ENCODE data around the gene SIVA1.

The SIVA1 gene

GRCh38 chr14:104712881-104713734 lies 39.8 kb upstream of the SIVA1 start:
- Histone ChIP-seq H3K27me3 (ENCODE audit: control insufficient read depth in 1 of 2, insufficient read depth in 2 of 2, low read length in 2 of 2) (no peaks in the 10 kb centered on the region), H3K36me3 (ENCODE audit: insufficient read depth, low read length) (peaks cover 41% of the 10 kb centered on the region), H3K27ac (ENCODE audit: low read depth, low read length) (no peak overlapping the region), H3K4me1 (ENCODE audit: insufficient read depth, low read length) (peaks cover 8% of the 10 kb centered on the region), H3K9ac (ENCODE audit: low read length) (no peak overlapping the region), H3K4me3 (ENCODE audit: low read depth in 1 of 2, low read length in 2 of 2) (no peak overlapping the region), H3K9me3 (ENCODE audit: low read length) (no peaks in the 10 kb centered on the region)

- H3K36me3 ChIP-seq (ENCODE audit: insufficient read depth, low read length), result peaks cover 41% of the 10 kb centered on the region
These were observed 38.9 kb upstream of the SIVA1 start for GRCh38 chr14:104714066-104714465.

GRCh38 chr14:104714681-104715080 lies 38.3 kb upstream of the SIVA1 start:
- H3K36me3 ChIP-seq (ENCODE audit: insufficient read depth, low read length), result peaks cover 41% of the 10 kb centered on the region
- no peaks in the 10 kb centered on the region for H3K9me3 ChIP-seq (ENCODE audit: low read length)
- no peaks in the 10 kb centered on the region for H3K27me3 ChIP-seq (ENCODE audit: control insufficient read depth in 1 of 2, insufficient read depth in 2 of 2, low read length in 2 of 2)
- H3K27ac ChIP-seq (ENCODE audit: low read depth, low read length), result no peak overlapping the region
- H3K4me3 ChIP-seq (ENCODE audit: low read depth in 1 of 2, low read length in 2 of 2), result no peak overlapping the region
- H3K9ac ChIP-seq (ENCODE audit: low read length), result no peak overlapping the region
- H3K4me1 ChIP-seq (ENCODE audit: insufficient read depth, low read length), result no peaks in the 10 kb centered on the region

More at GRCh38 chr14:104714066-104714465, 38.9 kb upstream of the SIVA1 start:
- peaks cover 5% of the 10 kb centered on the region for H3K4me1 ChIP-seq (ENCODE audit: insufficient read depth, low read length)
- H3K9ac ChIP-seq (ENCODE audit: low read length), result no peak overlapping the region
- no peaks in the 10 kb centered on the region for H3K27me3 ChIP-seq (ENCODE audit: control insufficient read depth in 1 of 2, insufficient read depth in 2 of 2, low read length in 2 of 2)
- H3K9me3 ChIP-seq (ENCODE audit: low read length), result no peaks in the 10 kb centered on the region
- H3K27ac ChIP-seq (ENCODE audit: low read depth, low read length), result no peak overlapping the region
- H3K4me3 ChIP-seq (ENCODE audit: low read depth in 1 of 2, low read length in 2 of 2), result no peak overlapping the region

- Histone ChIP-seq H3K27ac (ENCODE audit: low read depth, low read length) (no peak overlapping the region), H3K27me3 (ENCODE audit: control insufficient read depth in 1 of 2, insufficient read depth in 2 of 2, low read length in 2 of 2) (no peaks in the 10 kb centered on the region), H3K4me1 (ENCODE audit: insufficient read depth, low read length) (no peaks in the 10 kb centered on the region), H3K9me3 (ENCODE audit: low read length) (no peaks in the 10 kb centered on the region), H3K36me3 (ENCODE audit: insufficient read depth, low read length) (peaks cover 37% of the 10 kb centered on the region), H3K4me3 (ENCODE audit: low read depth in 1 of 2, low read length in 2 of 2) (no peak overlapping the region), H3K9ac (ENCODE audit: low read length) (no peak overlapping the region)
These were observed 37.5 kb upstream of the SIVA1 start for GRCh38 chr14:104715416-104715815.

GRCh38 chr14:104715871-104716270 lies 37.1 kb upstream of the SIVA1 start:
- Histone ChIP-seq H3K36me3 (ENCODE audit: insufficient read depth, low read length) (peaks cover 32% of the 10 kb centered on the region), H3K4me1 (ENCODE audit: insufficient read depth, low read length) (no peaks in the 10 kb centered on the region), H3K4me3 (ENCODE audit: low read depth in 1 of 2, low read length in 2 of 2) (no peak overlapping the region), H3K9me3 (ENCODE audit: low read length) (no peaks in the 10 kb centered on the region), H3K27ac (ENCODE audit: low read depth, low read length) (no peak overlapping the region), H3K27me3 (ENCODE audit: control insufficient read depth in 1 of 2, insufficient read depth in 2 of 2, low read length in 2 of 2) (no peaks in the 10 kb centered on the region), H3K9ac (ENCODE audit: low read length) (no peak overlapping the region)

- Histone ChIP-seq H3K36me3 (ENCODE audit: insufficient read depth, low read length) (peaks cover 24% of the 10 kb centered on the region), H3K4me3 (ENCODE audit: low read depth in 1 of 2, low read length in 2 of 2) (no peak overlapping the region), H3K27ac (ENCODE audit: low read depth, low read length) (no peak overlapping the region)
These were observed 35.8 kb upstream of the SIVA1 start for GRCh38 chr14:104717137-104717536.

GRCh38 chr14:104717646-104718045 lies 35.3 kb upstream of the SIVA1 start:
- Histone ChIP-seq H3K9me3 (ENCODE audit: low read length) (no peaks in the 10 kb centered on the region), H3K4me1 (ENCODE audit: insufficient read depth, low read length) (peaks cover 6% of the 10 kb centered on the region), H3K4me3 (ENCODE audit: low read depth in 1 of 2, low read length in 2 of 2) (no peak overlapping the region), H3K27me3 (ENCODE audit: control insufficient read depth in 1 of 2, insufficient read depth in 2 of 2, low read length in 2 of 2) (no peaks in the 10 kb centered on the region), H3K27ac (ENCODE audit: low read depth, low read length) (no peak overlapping the region), H3K36me3 (ENCODE audit: insufficient read depth, low read length) (peaks cover 19% of the 10 kb centered on the region), H3K9ac (ENCODE audit: low read length) (no peak overlapping the region)

More at GRCh38 chr14:104717137-104717536, 35.8 kb upstream of the SIVA1 start:
- Histone ChIP-seq H3K27me3 (ENCODE audit: control insufficient read depth in 1 of 2, insufficient read depth in 2 of 2, low read length in 2 of 2) (no peaks in the 10 kb centered on the region), H3K9ac (ENCODE audit: low read length) (no peak overlapping the region), H3K4me1 (ENCODE audit: insufficient read depth, low read length) (peaks cover 1% of the 10 kb centered on the region), H3K9me3 (ENCODE audit: low read length) (no peaks in the 10 kb centered on the region)

- Histone ChIP-seq H3K27ac (ENCODE audit: low read depth, low read length) (no peak overlapping the region), H3K36me3 (ENCODE audit: insufficient read depth, low read length) (peaks cover 14% of the 10 kb centered on the region), H3K4me1 (ENCODE audit: insufficient read depth, low read length) (peaks cover 11% of the 10 kb centered on the region)
These were observed 34.8 kb upstream of the SIVA1 start for GRCh38 chr14:104718147-104718546.

GRCh38 chr14:104718871-104719270 lies 34.1 kb upstream of the SIVA1 start:
- no peak overlapping the region for H3K9ac ChIP-seq (ENCODE audit: low read length)
- no peak overlapping the region for H3K4me3 ChIP-seq (ENCODE audit: low read depth in 1 of 2, low read length in 2 of 2)
- no peaks in the 10 kb centered on the region for H3K27me3 ChIP-seq (ENCODE audit: control insufficient read depth in 1 of 2, insufficient read depth in 2 of 2, low read length in 2 of 2)
- no peak overlapping the region for H3K27ac ChIP-seq (ENCODE audit: low read depth, low read length)
- peaks cover 13% of the 10 kb centered on the region for H3K4me1 ChIP-seq (ENCODE audit: insufficient read depth, low read length)
- H3K9me3 ChIP-seq (ENCODE audit: low read length), result no peaks in the 10 kb centered on the region
- H3K36me3 ChIP-seq (ENCODE audit: insufficient read depth, low read length), result peaks cover 7% of the 10 kb centered on the region

More at GRCh38 chr14:104718147-104718546, 34.8 kb upstream of the SIVA1 start:
- H3K27me3 ChIP-seq (ENCODE audit: control insufficient read depth in 1 of 2, insufficient read depth in 2 of 2, low read length in 2 of 2), result no peaks in the 10 kb centered on the region
- H3K4me3 ChIP-seq (ENCODE audit: low read depth in 1 of 2, low read length in 2 of 2), result no peak overlapping the region
- H3K9me3 ChIP-seq (ENCODE audit: low read length), result no peaks in the 10 kb centered on the region
- H3K9ac ChIP-seq (ENCODE audit: low read length), result no peak overlapping the region

- peaks cover 13% of the 10 kb centered on the region for H3K4me1 ChIP-seq (ENCODE audit: insufficient read depth, low read length)
- H3K36me3 ChIP-seq (ENCODE audit: insufficient read depth, low read length), result peaks cover 5% of the 10 kb centered on the region
- no peak overlapping the region for H3K27ac ChIP-seq (ENCODE audit: low read depth, low read length)
- no peaks in the 10 kb centered on the region for H3K9me3 ChIP-seq (ENCODE audit: low read length)
- no peak overlapping the region for H3K9ac ChIP-seq (ENCODE audit: low read length)
- no peak overlapping the region for H3K4me3 ChIP-seq (ENCODE audit: low read depth in 1 of 2, low read length in 2 of 2)
- peaks cover 0 to 2% of the 10 kb centered on the region in 2 donors for H3K27me3 ChIP-seq (ENCODE audit: control insufficient read depth in 1 of 2, insufficient read depth in 2 of 2, low read length in 2 of 2)
These were observed 33.6 kb upstream of the SIVA1 start for GRCh38 chr14:104719343-104719742.

GRCh38 chr14:104721505-104722431 lies 31.2 kb upstream of the SIVA1 start:
- no peak overlapping the region for H3K9ac ChIP-seq (ENCODE audit: low read length)
- H3K4me1 ChIP-seq (ENCODE audit: insufficient read depth, low read length), result peaks cover 22% of the 10 kb centered on the region
- H3K4me3 ChIP-seq (ENCODE audit: low read depth in 1 of 2, low read length in 2 of 2), result no peak overlapping the region
- no peak overlapping the region for H3K27ac ChIP-seq (ENCODE audit: low read depth, low read length)
- peaks cover 5% of the 10 kb centered on the region for H3K36me3 ChIP-seq (ENCODE audit: insufficient read depth, low read length)
- H3K9me3 ChIP-seq (ENCODE audit: low read length), result no peaks in the 10 kb centered on the region
- H3K27me3 ChIP-seq (ENCODE audit: control insufficient read depth in 1 of 2, insufficient read depth in 2 of 2, low read length in 2 of 2), result peaks cover 11 to 22% of the 10 kb centered on the region in 2 donors

All from muscle layer of colon (tissue), 2 donors.